Fibroblast of the aortic adventitia (primary cell): ENCODE data around the gene TMEM192. TPM values are rescaled to one million over a fixed set of nuclear protein-coding genes. Genes with fewer than 3 reads are reported as not detected.

Experiments used
- DNase-seq: peaks from one replicate; pipeline ENCODE4 v3.0.0-alpha.2; 2010; ENCODE audit warnings: low read depth
- H3K4me3 ChIP-seq: 2 replicates; pipeline ENCODE4 v1.5.1; 2011; ENCODE audit warnings: low read depth, mild to moderate bottlenecking, control low read depth, low read length, moderate library complexity
- CTCF ChIP-seq: IDR thresholded peaks from 2 replicates; pipeline ENCODE4 v1.5.1; 2011; ENCODE audit warnings: mild to moderate bottlenecking, low read length, control low read depth, inconsistent platforms; ENCODE audit not compliant: insufficient read depth
- total RNA-seq: library from RNA; depleted of rRNA; stranded (reverse); fragments of >200 nt; gene quantifications from 2 replicates; pipeline ENCODE4 v1.2.3, GENCODE V29; 2012; ENCODE audit warnings: low replicate concordance

Gene TMEM192
- total RNA-seq, 1 donor, result 9.6 TPM

- DNase-seq, result no peak
- TF ChIP-seq CTCF, result no peak
These were observed 42.1 kb downstream of the TMEM192 start for GRCh38 chr4:165070560-165070959.

GRCh38 chr4:165060938-165061337 lies 51.7 kb downstream of the TMEM192 start:
- DNase-seq, result no peak
- no peak for TF ChIP-seq CTCF
- no peak overlapping the region for H3K4me3 ChIP-seq

More at GRCh38 chr4:165070560-165070959, 42.1 kb downstream of the TMEM192 start:
- no peak overlapping the region for H3K4me3 ChIP-seq

GRCh38 chr4:165059386-165059785 lies 53.3 kb downstream of the TMEM192 start:
- H3K4me3 ChIP-seq, result no peak overlapping the region
- no peak for DNase-seq
- TF ChIP-seq CTCF, result no peak

GRCh38 chr4:165058666-165059065 lies 54.0 kb downstream of the TMEM192 start:
- TF ChIP-seq CTCF, result no peak
- no peak overlapping the region for H3K4me3 ChIP-seq
- DNase-seq, result no peak

GRCh38 chr4:165055601-165056000 lies 57.1 kb downstream of the TMEM192 start:
- no peak for TF ChIP-seq CTCF
- H3K4me3 ChIP-seq, result no peak overlapping the region
- DNase-seq, result no peak

GRCh38 chr4:165053645-165054044 lies 59.0 kb downstream of the TMEM192 start, which contains the start of gene TRIM75:
Gene TRIM75 (plus strand): TSS chr4:165053866. CDS start chr4:165059148, 5,282 bp downstream.
- H3K4me3 ChIP-seq, result no peak within 1 kb of the TSS
- TF ChIP-seq CTCF, result no peak
- DNase-seq, result no peak

GRCh38 chr4:165052627-165053026 lies 60.0 kb downstream of the TMEM192 start:
- no peak overlapping the region for H3K4me3 ChIP-seq
- no peak for TF ChIP-seq CTCF
- no peak for DNase-seq
